Right lobe of liver (tissue), 4 donors: ENCODE results near the gene ZNF319.

ENCODE experiments used
- POLR2A ChIP-seq: fragments of 450-650 bp; IDR thresholded peaks from one replicate; pipeline ENCODE4 v1.6.1; 2017; ENCODE audit warnings: antibody characterized with exemption, mild to moderate bottlenecking
- TF ChIP-seq, protein P1 (sequence below), 4 donors: fragments of 200-600 bp in 3 of 4; fragments of 450-650 bp in 1 of 4; IDR thresholded peaks; one replicate each; pipeline versions ENCODE4 v1.5.1 to v1.8.0; 2016 to 2022; ENCODE audit warnings: antibody characterized with exemption in 4 of 4, mild to moderate bottlenecking in 2 of 4
- donor health status: DM: no; HTN: no; CAD: no.
- donor health status: DM: no; HTN: no; CAD: no.
- donor health status: DM: no; HTN: yes; CAD: no.

DNA sequence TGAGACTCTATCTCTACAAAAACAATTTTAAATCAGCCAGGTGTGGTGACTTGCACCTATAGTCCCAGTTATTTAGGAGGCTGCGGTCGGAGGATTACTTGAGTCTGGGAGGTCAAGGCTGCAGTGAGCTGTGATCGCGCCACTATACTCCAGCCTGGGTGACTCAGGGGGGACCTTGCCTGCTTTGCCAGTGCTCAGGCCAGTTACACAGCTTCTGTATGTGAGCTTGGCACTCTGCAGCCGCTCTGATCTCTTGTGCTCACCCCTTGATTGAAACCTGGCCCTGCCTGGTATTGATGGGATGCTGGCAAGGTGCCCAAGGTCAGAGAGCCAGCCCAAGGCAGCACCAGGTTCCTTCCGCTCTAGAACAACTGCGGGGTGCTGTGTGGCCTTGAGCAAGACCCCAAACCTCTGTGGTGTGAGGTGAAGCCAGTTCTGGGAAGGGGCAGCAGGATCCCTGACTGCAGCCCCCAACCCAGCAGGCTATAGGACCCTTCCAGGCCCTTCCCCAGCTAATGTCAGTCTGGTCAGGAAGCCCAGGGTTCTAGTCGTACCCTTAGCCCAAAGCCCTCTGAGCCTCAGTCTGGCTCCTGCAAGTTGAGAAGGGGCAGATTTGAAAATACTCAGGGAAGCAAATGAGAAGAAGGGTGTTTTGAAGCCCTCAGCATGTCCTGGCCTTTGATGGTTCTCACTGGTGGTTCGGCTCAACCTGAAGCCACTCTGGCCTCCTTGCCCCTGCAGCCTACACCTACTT, 44.0 kb upstream of the ZNF319 start:
- TF ChIP-seq, protein P1, sequence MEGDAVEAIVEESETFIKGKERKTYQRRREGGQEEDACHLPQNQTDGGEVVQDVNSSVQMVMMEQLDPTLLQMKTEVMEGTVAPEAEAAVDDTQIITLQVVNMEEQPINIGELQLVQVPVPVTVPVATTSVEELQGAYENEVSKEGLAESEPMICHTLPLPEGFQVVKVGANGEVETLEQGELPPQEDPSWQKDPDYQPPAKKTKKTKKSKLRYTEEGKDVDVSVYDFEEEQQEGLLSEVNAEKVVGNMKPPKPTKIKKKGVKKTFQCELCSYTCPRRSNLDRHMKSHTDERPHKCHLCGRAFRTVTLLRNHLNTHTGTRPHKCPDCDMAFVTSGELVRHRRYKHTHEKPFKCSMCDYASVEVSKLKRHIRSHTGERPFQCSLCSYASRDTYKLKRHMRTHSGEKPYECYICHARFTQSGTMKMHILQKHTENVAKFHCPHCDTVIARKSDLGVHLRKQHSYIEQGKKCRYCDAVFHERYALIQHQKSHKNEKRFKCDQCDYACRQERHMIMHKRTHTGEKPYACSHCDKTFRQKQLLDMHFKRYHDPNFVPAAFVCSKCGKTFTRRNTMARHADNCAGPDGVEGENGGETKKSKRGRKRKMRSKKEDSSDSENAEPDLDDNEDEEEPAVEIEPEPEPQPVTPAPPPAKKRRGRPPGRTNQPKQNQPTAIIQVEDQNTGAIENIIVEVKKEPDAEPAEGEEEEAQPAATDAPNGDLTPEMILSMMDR (IDR thresholded peaks at IDR 0.05), result no peak
- no peak for TF ChIP-seq POLR2A
